ENCODE results near the gene BEST2. TPM values are rescaled to one million over a fixed set of nuclear protein-coding genes. Genes with fewer than 3 reads are reported as not detected.

Gene BEST2
- total RNA-seq, 8 experiments from 2014 or later: 0.11 to 1.00 (median 0.42) TPM; not detected in 3

DNA sequence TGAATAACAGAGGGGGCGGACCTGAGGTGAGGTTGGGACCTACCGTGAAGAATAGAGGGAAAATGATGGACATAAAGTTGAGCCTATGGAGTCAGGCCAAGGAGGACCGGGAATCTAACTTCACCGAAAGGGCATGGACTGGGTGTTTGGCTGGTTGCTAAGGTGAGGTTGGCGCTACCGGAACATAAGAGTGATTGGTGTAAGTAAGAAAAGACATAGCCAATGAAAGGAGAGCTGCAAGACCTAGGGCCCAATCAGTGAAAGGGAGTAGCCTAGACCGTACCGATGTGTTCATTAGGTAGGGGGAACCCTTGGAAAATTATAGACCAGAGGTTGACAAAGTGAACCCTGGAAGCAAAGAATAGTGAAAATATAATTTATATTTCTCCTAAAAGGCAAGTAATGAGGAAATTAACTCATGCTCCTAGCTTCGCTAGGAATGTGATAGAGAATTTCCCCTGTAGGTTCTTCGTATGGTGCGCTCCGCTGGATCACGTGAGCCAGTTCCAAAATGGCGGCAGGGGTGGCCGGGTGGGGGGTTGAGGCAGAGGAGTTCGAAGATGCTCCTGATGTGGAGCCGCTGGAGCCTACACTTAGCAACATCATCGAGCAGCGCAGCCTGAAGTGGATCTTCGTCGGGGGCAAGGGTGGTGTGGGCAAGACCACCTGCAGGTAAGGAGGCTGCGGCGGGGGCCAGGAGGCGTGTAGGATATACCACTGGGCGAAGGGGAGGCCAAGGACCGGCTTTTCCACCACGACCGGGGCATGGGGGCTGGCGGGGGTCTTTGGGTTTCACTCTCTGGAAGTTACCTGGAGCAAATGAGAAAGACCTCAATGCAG, 14.4 kb upstream of the BEST2 start, which contains the start of gene GET3:
Gene GET3 (plus strand): TSS at position 503 of the 840 bp plus-strand sequence. CDS start 9 bp downstream, at position 512.
- WGBS, 10 experiments: 0 to 2% (median 0%) methylated on average over 2 to 15 of the region's 29 CpGs; no CpG with 5 or more reads in 1 of the 10 experiments
- in situ Hi-C loops (cut with MboI; ENCODE audit: low pct_unique_long_range_greater_than_20kb in 2 of 9, low sequenced_read_pairs in 9 of 9, unreplicated experiment in 9 of 9): no loop called here
- H3K4me1 ChIP-seq (replicated peaks in 1 of 2): peaks cover 14 to 21% of the 10 kb centered on the region in 2 donors
- peak; percentile 84 to 94 (median 92) for ATAC-seq (replicated peaks in 6 of 8)
- H3K27ac ChIP-seq: peak within 1 kb of the TSS; percentile 99
- peak within 1 kb of the TSS; percentile 62 to 88 (median 83) for H3K4me3 ChIP-seq

DNA sequence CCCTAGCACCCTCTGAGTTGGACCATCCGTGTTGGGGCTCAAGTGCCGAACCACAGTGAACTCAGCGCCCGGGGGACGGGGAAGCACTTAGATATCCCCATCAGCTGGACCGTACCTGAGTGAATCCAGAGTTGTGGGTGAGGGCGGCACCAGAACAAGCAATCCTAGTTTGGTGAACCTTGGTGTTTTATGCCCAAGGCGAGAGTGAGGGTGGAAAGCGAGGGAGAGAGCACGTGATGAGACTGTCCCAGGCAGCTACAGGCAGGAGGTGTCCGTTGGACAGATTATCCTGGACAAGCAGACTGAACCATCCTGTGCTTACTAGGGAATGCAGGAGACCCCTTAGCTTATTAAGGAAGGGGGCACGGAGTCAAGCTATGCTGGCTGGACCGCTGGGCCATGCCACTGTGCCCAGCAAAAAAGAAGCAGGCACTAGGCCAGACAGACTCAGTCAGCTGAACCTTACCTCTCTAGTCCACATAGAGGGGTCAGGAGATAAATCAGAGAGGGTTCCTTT, 13.7 kb upstream of the BEST2 start:
- H3K4me1 ChIP-seq (replicated peaks in 1 of 2): peaks cover 10 to 17% of the 10 kb centered on the region in 2 donors
- WGBS, 10 experiments: 0 to 80% (median 19%) methylated on average over 1 to 5 of the region's 13 CpGs; no CpG with 5 or more reads in 5 of the 10 experiments
- H3K27ac ChIP-seq: peak overlapping the region; percentile 99
- peak overlapping the region; percentile 62 to 88 (median 83) for H3K4me3 ChIP-seq
- in situ Hi-C loops (cut with MboI; ENCODE audit: low pct_unique_long_range_greater_than_20kb in 2 of 9, low sequenced_read_pairs in 9 of 9, unreplicated experiment in 9 of 9): no loop called here
- ATAC-seq (replicated peaks in 6 of 8): no peak

DNA sequence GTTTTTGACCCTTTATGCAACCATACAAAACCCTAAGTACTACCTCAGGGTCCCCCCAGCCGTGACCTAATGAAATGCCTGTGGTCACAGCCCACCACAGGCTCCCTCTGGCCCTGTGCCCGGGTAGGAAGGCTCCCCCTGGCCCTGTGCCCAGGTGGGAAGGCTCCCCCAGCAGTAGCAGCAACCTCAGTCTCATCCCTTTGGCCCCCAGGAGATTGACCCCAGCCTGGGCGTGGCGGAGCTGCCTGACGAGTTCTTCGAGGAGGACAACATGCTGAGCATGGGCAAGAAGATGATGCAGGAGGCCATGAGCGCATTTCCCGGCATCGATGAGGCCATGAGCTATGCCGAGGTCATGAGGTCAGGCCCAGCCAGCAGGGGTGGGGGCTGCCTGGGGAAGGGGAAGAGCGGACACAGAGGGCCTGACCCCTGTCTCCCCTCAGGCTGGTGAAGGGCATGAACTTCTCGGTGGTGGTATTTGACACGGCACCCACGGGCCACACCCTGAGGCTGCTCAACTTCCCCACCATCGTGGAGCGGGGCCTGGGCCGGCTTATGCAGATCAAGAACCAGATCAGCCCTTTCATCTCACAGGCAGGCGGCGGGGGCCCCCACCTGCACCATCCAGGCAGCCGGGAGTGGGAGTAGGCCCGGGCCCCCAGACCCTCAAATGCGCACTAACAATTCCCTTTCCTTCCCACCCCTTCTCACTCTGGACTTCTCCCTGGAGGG, 6.3 kb upstream of the BEST2 start:
- peaks cover 4 to 7% of the 10 kb centered on the region in 2 donors for H3K4me1 ChIP-seq (replicated peaks in 1 of 2)
- ATAC-seq (replicated peaks in 6 of 8): peak in 1 of 8 experiments; percentile 11
- H3K4me3 ChIP-seq: no peak overlapping the region
- H3K27ac ChIP-seq: no peak overlapping the region
- in situ Hi-C loops (cut with MboI; ENCODE audit: low pct_unique_long_range_greater_than_20kb in 2 of 9, low sequenced_read_pairs in 9 of 9, unreplicated experiment in 9 of 9): no loop called here
- WGBS, 10 experiments: 73 to 100% (median 91%) methylated on average over 1 to 8 of the region's 22 CpGs; no CpG with 5 or more reads in 2 of the 10 experiments

DNA sequence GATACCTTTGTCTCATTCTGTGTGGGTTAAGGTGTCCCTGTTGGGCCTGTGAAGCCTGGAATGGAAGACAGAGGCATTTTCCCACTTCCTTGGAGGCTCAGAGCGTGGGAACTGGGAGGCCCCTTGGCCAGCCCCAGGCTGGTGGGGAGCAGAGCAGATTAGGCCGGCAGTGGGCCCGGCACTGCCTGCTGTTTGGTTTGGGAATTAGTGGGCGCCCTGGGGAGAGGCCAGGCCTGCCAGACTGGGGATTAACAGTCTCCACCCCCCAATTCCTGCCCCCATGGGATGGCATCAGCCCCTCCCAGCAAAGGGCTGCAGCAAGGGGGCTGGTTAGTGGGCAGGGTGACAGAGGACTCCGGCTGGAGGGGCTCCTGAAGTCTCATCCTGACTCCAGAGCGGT, 3.1 kb upstream of the BEST2 start:
- 80 to 100% (median 86%) methylated on average over 1 to 5 of the region's 6 CpGs; no CpG with 5 or more reads in 6 of the 10 experiments for WGBS, 10 experiments
- Histone ChIP-seq H3K4me3 (no peak overlapping the region), H3K27ac (no peak overlapping the region), H3K4me1 (replicated peaks in 1 of 2) (peaks cover 4 to 7% of the 10 kb centered on the region in 2 donors)
- peak in 1 of 8 experiments; percentile 12 for ATAC-seq (replicated peaks in 6 of 8)
- in situ Hi-C loops (cut with MboI; ENCODE audit: low pct_unique_long_range_greater_than_20kb in 2 of 9, low sequenced_read_pairs in 9 of 9, unreplicated experiment in 9 of 9): no loop called here

DNA sequence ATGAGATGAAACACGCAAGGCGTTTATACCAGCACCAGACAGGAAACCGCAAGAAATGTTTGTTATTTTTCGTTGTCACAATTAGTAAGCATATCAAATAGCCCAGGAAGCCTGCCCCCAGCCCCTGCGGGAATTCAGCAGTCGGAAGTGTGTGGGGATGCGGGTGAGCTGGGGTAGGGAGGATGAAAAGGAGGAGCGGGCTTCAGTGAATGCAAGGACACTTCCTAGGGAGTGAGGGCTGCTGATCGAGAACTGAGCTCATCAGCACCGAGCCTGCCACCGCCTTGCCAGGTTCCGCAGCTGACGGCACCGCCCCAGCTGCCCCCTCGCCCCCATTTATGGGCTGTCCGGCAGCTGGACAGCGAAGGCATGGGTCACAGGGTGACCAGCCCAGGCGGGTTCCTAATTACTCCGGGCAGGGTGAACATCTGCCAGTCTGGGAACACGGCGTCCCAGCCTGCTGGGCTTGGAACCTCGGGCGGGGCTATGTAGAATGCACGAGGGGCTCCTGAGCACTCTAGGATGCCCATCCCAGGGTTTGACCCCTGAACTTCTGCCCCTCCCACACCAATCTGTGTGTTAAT, 1.6 kb upstream of the BEST2 start:
- WGBS, 10 experiments: 0 to 100% (median 38%) methylated on average over 1 to 12 of the region's 24 CpGs; no CpG with 5 or more reads in 3 of the 10 experiments
- H3K4me3 ChIP-seq: no peak overlapping the region
- peaks cover 4 to 7% of the 10 kb centered on the region in 2 donors for H3K4me1 ChIP-seq (replicated peaks in 1 of 2)
- in situ Hi-C loops (cut with MboI; ENCODE audit: low pct_unique_long_range_greater_than_20kb in 2 of 9, low sequenced_read_pairs in 9 of 9, unreplicated experiment in 9 of 9): no loop called here
- no peak overlapping the region for H3K27ac ChIP-seq
- ATAC-seq (replicated peaks in 6 of 8): peak; percentile 8 to 74 (median 48)

DNA sequence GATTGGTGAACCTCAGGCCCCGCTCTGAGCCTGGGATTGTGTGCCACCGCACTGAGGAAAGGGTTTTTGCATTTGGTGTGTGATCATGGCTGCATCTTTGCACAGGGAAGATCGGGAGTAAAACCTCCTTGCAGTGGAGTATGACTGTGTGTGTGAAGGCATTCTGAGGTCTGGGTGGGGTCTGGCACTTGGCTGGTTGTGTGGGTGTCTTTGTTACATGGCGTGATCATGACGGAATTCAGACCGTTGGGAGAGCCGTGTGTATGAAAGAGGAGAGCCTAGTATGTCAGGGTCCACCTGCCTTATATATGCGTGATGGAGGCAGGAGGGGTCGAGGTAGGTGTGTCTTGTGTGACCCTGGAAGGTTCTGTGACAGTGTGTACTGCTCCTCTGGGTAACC, 740 bp upstream of the BEST2 start:
- in situ Hi-C loops (cut with MboI; ENCODE audit: low pct_unique_long_range_greater_than_20kb in 2 of 9, low sequenced_read_pairs in 9 of 9, unreplicated experiment in 9 of 9): no loop called here
- no peak overlapping the region for H3K4me3 ChIP-seq
- whole genome bisulfite sequencing, 10 experiments: 7 to 100% (median 52%) methylated on average over 1 to 8 of the region's 9 CpGs; no CpG with 5 or more reads in 1 of the 10 experiments
- no peak overlapping the region for H3K27ac ChIP-seq
- ATAC-seq (replicated peaks in 6 of 8): peak in 2 of 8 experiments; percentile 28 to 30
- peaks cover 4 to 7% of the 10 kb centered on the region in 2 donors for H3K4me1 ChIP-seq (replicated peaks in 1 of 2)

DNA sequence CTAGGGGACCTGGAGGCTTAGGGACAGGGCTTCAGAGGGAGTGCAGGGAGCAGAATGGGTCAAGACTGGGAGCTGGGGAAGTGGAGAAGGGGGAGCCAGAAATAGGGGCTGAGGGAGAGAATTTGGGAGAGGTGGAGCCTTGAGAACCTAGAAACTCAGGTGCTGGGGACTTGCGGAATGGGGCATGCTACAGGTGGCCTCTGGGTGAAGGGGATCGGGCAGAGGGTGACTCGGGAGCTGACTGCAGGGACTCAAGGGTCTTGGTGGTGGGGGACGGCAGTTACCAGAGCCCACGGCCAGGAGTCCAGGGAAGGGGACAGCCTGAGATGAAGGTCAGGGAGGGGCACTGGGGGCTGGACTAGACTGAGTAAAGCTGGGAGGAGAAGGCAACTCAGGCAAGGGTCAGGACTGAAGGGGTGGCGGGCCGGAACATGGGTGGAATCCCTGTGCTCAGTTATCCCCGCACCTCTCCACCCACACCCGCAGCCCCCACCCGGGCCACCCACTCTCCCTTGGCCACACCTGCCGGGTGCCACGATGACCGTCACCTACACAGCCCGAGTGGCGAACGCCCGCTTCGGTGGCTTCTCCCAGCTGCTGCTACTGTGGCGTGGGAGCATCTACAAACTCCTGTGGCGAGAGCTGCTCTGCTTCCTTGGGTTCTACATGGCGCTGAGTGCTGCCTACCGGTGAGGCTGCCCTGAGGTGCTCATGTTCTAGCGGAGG, 628 bp downstream of the BEST2 start:
- H3K4me1 ChIP-seq (replicated peaks in 1 of 2): peaks cover 6 to 7% of the 10 kb centered on the region in 2 donors
- no peak for ATAC-seq (replicated peaks in 6 of 8)
- in situ Hi-C loops (cut with MboI; ENCODE audit: low pct_unique_long_range_greater_than_20kb in 2 of 9, low sequenced_read_pairs in 9 of 9, unreplicated experiment in 9 of 9): no loop called here
- H3K27ac ChIP-seq: no peak overlapping the region
- no peak overlapping the region for H3K4me3 ChIP-seq
- 20 to 60% (median 28%) methylated on average over 1 to 6 of the region's 23 CpGs; no CpG with 5 or more reads in 4 of the 10 experiments for WGBS, 10 experiments

DNA sequence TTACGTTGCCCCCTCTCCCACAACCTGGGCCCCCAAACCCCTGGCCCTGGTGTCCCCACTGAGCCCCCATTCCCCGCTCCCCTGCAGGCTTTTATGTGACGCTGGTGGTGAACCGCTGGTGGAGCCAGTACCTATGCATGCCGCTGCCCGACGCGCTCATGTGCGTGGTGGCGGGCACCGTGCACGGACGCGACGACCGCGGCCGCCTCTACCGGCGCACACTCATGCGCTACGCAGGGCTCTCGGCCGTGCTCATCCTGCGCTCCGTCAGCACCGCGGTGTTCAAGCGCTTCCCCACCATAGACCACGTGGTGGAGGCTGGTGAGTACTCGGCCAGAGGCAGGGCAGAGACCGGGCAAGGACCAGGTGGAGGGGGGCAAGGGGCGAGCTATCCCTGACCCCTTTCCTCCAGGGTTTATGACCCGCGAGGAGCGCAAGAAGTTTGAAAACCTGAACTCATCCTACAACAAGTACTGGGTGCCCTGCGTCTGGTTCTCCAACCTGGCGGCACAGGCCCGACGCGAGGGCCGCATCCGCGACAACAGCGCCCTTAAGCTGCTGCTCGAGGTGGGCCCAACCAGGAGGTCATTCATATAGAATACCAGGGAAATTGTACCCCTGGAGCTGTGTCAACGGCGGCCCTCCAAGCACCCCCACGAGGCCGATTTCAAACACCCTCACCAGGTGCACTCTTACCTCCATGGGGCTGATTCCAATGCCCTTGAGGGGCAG, 3.0 kb downstream of the BEST2 start:
- 60 to 90% (median 80%) methylated on average over 1 to 15 of the region's 50 CpGs; no CpG with 5 or more reads in 5 of the 10 experiments for WGBS, 10 experiments
- Histone ChIP-seq H3K27ac (no peak overlapping the region), H3K4me1 (replicated peaks in 1 of 2) (peaks cover 6 to 8% of the 10 kb centered on the region in 2 donors), H3K4me3 (no peak overlapping the region)
- no peak for ATAC-seq (replicated peaks in 6 of 8)
- in situ Hi-C loops (cut with MboI; ENCODE audit: low pct_unique_long_range_greater_than_20kb in 2 of 9, low sequenced_read_pairs in 9 of 9, unreplicated experiment in 9 of 9): no loop called here

DNA sequence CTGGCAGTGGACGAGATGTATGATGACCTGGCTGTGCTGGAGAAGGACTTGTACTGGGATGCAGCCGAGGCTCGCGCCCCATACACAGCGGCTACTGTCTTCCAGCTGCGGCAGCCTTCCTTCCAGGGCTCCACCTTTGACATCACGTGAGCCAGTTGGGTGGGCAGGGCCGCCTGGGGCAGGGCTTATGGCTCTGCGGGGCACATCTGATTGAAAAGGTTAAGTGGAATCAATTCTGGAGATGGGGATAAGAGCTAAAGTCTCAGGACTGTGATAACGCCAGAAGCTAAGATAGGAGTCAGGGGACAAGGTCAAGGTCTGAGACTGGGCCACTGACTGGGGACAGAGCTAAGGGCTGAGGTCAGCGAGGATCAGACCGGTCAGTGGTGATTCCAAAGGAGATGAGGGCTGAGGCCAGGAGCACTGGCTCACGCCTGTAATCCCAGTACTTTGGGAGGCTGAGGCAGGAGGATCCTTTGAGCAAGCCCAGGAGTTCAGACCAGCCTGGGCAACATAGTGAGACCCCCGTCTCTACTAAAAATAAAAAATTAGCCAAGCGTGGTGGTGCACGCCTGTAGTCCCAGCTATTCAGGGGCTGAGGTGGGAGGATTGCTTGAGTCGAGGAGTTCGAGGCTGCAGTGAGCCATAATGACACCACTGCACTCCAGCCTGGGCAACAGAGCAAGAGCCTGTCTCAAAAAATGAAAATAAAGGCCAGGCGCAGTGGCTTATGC, 4.7 kb downstream of the BEST2 start:
- in situ Hi-C loops (cut with MboI; ENCODE audit: low pct_unique_long_range_greater_than_20kb in 2 of 9, low sequenced_read_pairs in 9 of 9, unreplicated experiment in 9 of 9): no loop called here
- 74 to 100% (median 89%) methylated on average over 1 to 8 of the region's 19 CpGs; no CpG with 5 or more reads in 4 of the 10 experiments for WGBS, 10 experiments
- no peak for ATAC-seq (replicated peaks in 6 of 8)
- peaks cover 0 to 4% of the 10 kb centered on the region in 2 donors for H3K4me1 ChIP-seq (replicated peaks in 1 of 2)
- no peak overlapping the region for H3K4me3 ChIP-seq
- no peak overlapping the region for H3K27ac ChIP-seq

DNA sequence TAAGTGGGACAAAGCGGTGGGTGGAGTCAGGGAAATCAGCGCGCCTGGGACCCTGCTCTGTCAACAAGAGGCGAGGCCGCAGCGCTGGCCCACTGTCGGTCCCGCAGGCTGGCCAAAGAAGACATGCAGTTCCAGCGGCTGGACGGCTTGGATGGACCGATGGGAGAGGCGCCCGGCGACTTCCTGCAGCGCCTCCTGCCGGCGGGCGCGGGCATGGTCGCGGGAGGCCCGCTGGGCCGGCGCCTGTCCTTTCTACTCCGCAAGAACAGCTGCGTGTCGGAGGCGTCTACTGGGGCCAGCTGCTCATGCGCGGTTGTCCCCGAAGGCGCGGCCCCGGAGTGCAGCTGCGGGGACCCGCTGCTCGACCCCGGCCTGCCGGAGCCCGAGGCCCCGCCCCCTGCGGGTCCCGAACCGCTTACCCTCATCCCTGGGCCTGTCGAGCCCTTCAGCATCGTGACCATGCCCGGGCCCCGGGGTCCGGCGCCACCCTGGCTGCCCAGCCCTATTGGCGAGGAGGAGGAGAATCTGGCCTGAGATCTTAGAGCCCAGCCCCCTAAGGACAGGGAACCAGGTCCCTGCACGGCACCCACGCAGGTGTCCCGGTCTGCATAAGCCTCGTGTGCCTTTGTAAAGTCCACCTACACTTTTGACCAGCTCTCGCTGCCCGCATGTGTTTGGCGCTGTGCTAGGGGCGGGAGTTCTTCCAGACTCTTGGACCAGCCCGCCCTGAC, 6.1 kb downstream of the BEST2 start:
- H3K27ac ChIP-seq: no peak overlapping the region
- in situ Hi-C loops (cut with MboI; ENCODE audit: low pct_unique_long_range_greater_than_20kb in 2 of 9, low sequenced_read_pairs in 9 of 9, unreplicated experiment in 9 of 9): no loop called here
- H3K4me3 ChIP-seq: peak overlapping the region in 3 of 5 donors; percentile 4 to 14 (median 9)
- H3K4me1 ChIP-seq (replicated peaks in 1 of 2): peaks cover 0 to 4% of the 10 kb centered on the region in 2 donors
- peak; percentile 77 to 95 (median 86) for ATAC-seq (replicated peaks in 6 of 8)
- WGBS, 10 experiments: 0 to 60% (median 29%) methylated on average over 2 to 12 of the region's 60 CpGs; no CpG with 5 or more reads in 2 of the 10 experiments

Data from motor neuron (in vitro differentiated cells).